ENCODE measurements around the gene CYTH4. TPM values are rescaled to one million over a fixed set of nuclear protein-coding genes. Genes with fewer than 3 reads are reported as not detected.
A peak's percentile ranks its signal among the peaks of the same experiment; 100 is the strongest.

The CYTH4 gene
- polyA plus RNA-seq, 1 donor (not counting 4 experiments of a cell fraction or from before 2014, with no cell fraction given), result 0.05 TPM

DNA sequence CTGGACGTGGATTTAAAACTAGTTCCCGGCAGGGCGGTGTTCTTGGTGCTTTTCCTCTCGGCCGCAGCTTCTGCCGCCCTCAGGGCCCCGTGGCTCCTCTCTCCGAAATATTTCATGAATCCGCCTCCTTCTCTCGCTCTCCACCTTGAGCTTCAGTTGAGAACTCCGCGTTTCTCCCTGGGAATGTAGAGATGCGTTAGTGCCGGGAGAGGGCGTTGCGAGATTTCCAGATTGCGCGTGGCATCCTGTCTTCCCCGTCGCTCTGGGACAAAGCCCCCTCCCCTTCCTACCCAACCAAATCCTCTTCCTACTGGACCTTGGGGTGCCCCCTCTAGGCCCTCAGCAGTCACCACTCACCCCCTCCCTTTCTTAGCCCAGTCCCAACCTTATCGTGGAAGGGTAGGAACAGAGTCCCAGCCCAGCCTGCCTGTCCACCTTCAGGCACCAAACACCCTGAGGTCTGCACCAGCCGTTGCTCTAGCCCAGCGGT is 22.7 kb upstream of the CYTH4 start:
- FAIRE-seq (peak; percentile 87), DNase-seq (ENCODE audit: low read depth, low spot score) (no peak)
- TF ChIP-seq, protein P1, sequence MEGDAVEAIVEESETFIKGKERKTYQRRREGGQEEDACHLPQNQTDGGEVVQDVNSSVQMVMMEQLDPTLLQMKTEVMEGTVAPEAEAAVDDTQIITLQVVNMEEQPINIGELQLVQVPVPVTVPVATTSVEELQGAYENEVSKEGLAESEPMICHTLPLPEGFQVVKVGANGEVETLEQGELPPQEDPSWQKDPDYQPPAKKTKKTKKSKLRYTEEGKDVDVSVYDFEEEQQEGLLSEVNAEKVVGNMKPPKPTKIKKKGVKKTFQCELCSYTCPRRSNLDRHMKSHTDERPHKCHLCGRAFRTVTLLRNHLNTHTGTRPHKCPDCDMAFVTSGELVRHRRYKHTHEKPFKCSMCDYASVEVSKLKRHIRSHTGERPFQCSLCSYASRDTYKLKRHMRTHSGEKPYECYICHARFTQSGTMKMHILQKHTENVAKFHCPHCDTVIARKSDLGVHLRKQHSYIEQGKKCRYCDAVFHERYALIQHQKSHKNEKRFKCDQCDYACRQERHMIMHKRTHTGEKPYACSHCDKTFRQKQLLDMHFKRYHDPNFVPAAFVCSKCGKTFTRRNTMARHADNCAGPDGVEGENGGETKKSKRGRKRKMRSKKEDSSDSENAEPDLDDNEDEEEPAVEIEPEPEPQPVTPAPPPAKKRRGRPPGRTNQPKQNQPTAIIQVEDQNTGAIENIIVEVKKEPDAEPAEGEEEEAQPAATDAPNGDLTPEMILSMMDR (optimal IDR thresholded peaks at IDR 0.05 in 1 of 3, IDR thresholded peaks at IDR 0.05 in 1 of 3, conservative IDR thresholded peaks at IDR 0.05 in 1 of 3; ENCODE audit: extremely low read depth in 1 of 3, insufficient read depth in 2 of 3, low read length in 3 of 3), result peak; percentile 78 to 83 (median 80)
- TF ChIP-seq EZH2 (IDR thresholded peaks at IDR 0.05; ENCODE audit: low read length), result no peak
- H3K27me3 ChIP-seq (ENCODE audit: control insufficient read depth, extremely low read depth, insufficient read depth, low read length), result peaks cover 10% of the 10 kb centered on the region
- no peaks in the 10 kb centered on the region for H3K79me2 ChIP-seq (ENCODE audit: control insufficient read depth, insufficient read depth, low read length)
- H3K9me3 ChIP-seq (ENCODE audit: control insufficient read depth, low read depth, low read length), result peaks cover 7% of the 10 kb centered on the region
- no peaks in the 10 kb centered on the region for H3K36me3 ChIP-seq (ENCODE audit: control insufficient read depth in 2 of 2, extremely low read depth in 1 of 2, insufficient read depth in 2 of 2, low read length in 2 of 2)
- peaks cover 39% of the 10 kb centered on the region for H3K4me1 ChIP-seq (ENCODE audit: control insufficient read depth, extremely low read depth, insufficient read depth, low read length)
- no peak overlapping the region for H3K27ac ChIP-seq (ENCODE audit: control insufficient read depth, insufficient read depth, low read length)
- no peaks in the 10 kb centered on the region for H4K20me1 ChIP-seq (ENCODE audit: control insufficient read depth, extremely low read depth, insufficient read depth, low read length)
- H3K9me1 ChIP-seq (ENCODE audit: control insufficient read depth, extremely low read depth, insufficient read depth, low read length), result no peaks in the 10 kb centered on the region
- dilution Hi-C loops (cut with MboI; ENCODE audit: extremely low pct_ligation_motif_present, low sequenced_read_pairs), result no loop called here
- H3K4me2 ChIP-seq (ENCODE audit: control insufficient read depth, extremely low read depth, insufficient read depth, low read depth, low read length), result peak overlapping the region; percentile 75
- H3K4me3 ChIP-seq (ENCODE audit: control insufficient read depth in 2 of 3, extremely low read depth in 1 of 3, insufficient read depth in 2 of 3, low read depth in 1 of 3, low read length in 3 of 3), result peak overlapping the region in 1 of 3 experiments; percentile 19
- H3K9ac ChIP-seq (ENCODE audit: control insufficient read depth, extremely low read depth, insufficient read depth, low read length), result peak overlapping the region; percentile 11
- H2AFZ ChIP-seq (ENCODE audit: control insufficient read depth, low read length), result peak overlapping the region; percentile 81

DNA sequence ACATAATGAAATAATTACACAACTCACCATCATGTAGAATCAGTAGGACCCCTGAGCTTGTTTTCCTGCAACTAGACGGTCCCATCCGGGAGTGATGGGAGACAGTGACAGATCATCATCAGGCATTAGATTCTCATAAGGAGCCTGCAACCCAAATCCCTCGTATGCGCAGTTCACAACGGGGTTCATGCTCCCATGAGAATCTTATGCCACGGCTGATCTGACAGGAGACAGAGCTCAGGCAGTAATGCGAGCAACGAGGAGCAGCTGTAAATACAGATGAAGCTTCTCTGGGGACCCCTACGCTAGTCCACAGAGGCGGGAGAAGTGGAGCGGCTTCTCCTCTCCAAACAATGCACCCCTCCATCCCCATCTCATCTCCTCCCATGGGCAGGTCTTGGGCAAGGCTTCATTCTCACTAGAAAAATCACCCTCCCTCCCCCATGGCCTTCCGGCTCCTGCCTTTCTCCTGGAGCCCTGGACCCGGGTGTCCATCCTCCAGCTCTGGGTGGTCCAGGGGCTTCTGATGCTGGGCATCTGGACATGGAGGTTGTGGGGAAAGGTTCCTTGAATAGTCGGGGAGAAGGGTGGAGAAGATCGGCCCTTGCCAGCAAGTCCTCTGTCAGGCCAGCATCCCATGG is 22.0 kb upstream of the CYTH4 start:
- TF ChIP-seq EZH2 (IDR thresholded peaks at IDR 0.05; ENCODE audit: low read length), result no peak
- Histone ChIP-seq H3K9me3 (ENCODE audit: control insufficient read depth, low read depth, low read length) (peaks cover 9% of the 10 kb centered on the region), H3K27me3 (ENCODE audit: control insufficient read depth, extremely low read depth, insufficient read depth, low read length) (peaks cover 12% of the 10 kb centered on the region), H3K4me2 (ENCODE audit: control insufficient read depth, extremely low read depth, insufficient read depth, low read depth, low read length) (peak overlapping the region; percentile 63), H4K20me1 (ENCODE audit: control insufficient read depth, extremely low read depth, insufficient read depth, low read length) (no peaks in the 10 kb centered on the region), H3K9me1 (ENCODE audit: control insufficient read depth, extremely low read depth, insufficient read depth, low read length) (no peaks in the 10 kb centered on the region), H3K79me2 (ENCODE audit: control insufficient read depth, insufficient read depth, low read length) (no peaks in the 10 kb centered on the region), H3K4me3 (ENCODE audit: control insufficient read depth in 2 of 3, extremely low read depth in 1 of 3, insufficient read depth in 2 of 3, low read depth in 1 of 3, low read length in 3 of 3) (no peak overlapping the region), H3K9ac (ENCODE audit: control insufficient read depth, extremely low read depth, insufficient read depth, low read length) (no peak overlapping the region), H3K27ac (ENCODE audit: control insufficient read depth, insufficient read depth, low read length) (no peak overlapping the region), H2AFZ (ENCODE audit: control insufficient read depth, low read length) (no peak overlapping the region), H3K36me3 (ENCODE audit: control insufficient read depth in 2 of 2, extremely low read depth in 1 of 2, insufficient read depth in 2 of 2, low read length in 2 of 2) (no peaks in the 10 kb centered on the region), H3K4me1 (ENCODE audit: control insufficient read depth, extremely low read depth, insufficient read depth, low read length) (peaks cover 35% of the 10 kb centered on the region)
- DNase-seq (ENCODE audit: low read depth, low spot score), result no peak
- dilution Hi-C loops (cut with MboI; ENCODE audit: extremely low pct_ligation_motif_present, low sequenced_read_pairs), result no loop called here
- no peak for FAIRE-seq
